ENCODE data around the gene DDX24.

DDX24 gene

GRCh38 chr14:94109915-94110250, 28.9 kb upstream of the DDX24 start:
- H3K4me1 Mint-ChIP-seq (ENCODE audit: low read depth), result peaks cover 12% of the 10 kb centered on the region
- no peaks in the 10 kb centered on the region for H3K36me3 Mint-ChIP-seq (ENCODE audit: low read depth)
- H3K9me3 Mint-ChIP-seq, result no peaks in the 10 kb centered on the region
- H3K27ac Mint-ChIP-seq, result no peak overlapping the region
- no peak overlapping the region for H3K4me3 Mint-ChIP-seq
- H3K27me3 Mint-ChIP-seq (ENCODE audit: low read depth), result peaks cover 6% of the 10 kb centered on the region

GRCh38 chr14:94104731-94105130, 23.7 kb upstream of the DDX24 start:
- Mint-ChIP-seq H3K27me3 (ENCODE audit: low read depth) (no peaks in the 10 kb centered on the region), H3K27ac (no peak overlapping the region), H3K9me3 (no peaks in the 10 kb centered on the region), H3K4me1 (ENCODE audit: low read depth) (peaks cover 2% of the 10 kb centered on the region), H3K4me3 (no peak overlapping the region), H3K36me3 (ENCODE audit: low read depth) (no peaks in the 10 kb centered on the region)

GRCh38 chr14:94103554-94104150, 22.6 kb upstream of the DDX24 start:
- no peaks in the 10 kb centered on the region for H3K27me3 Mint-ChIP-seq (ENCODE audit: low read depth)
- H3K36me3 Mint-ChIP-seq (ENCODE audit: low read depth), result no peaks in the 10 kb centered on the region
- H3K9me3 Mint-ChIP-seq, result no peaks in the 10 kb centered on the region
- peaks cover 2% of the 10 kb centered on the region for H3K4me1 Mint-ChIP-seq (ENCODE audit: low read depth)
- no peak overlapping the region for H3K27ac Mint-ChIP-seq
- H3K4me3 Mint-ChIP-seq, result no peak overlapping the region

- Mint-ChIP-seq H3K9me3 (no peaks in the 10 kb centered on the region), H3K27me3 (ENCODE audit: low read depth) (no peaks in the 10 kb centered on the region), H3K36me3 (ENCODE audit: low read depth) (peaks cover under 1% of the 10 kb centered on the region), H3K4me1 (ENCODE audit: low read depth) (peaks cover 2% of the 10 kb centered on the region), H3K27ac (no peak overlapping the region), H3K4me3 (no peak overlapping the region)
These were observed 21.9 kb upstream of the DDX24 start for GRCh38 chr14:94102768-94103482.

- Mint-ChIP-seq H3K36me3 (ENCODE audit: low read depth) (peaks cover 5% of the 10 kb centered on the region), H3K9me3 (no peaks in the 10 kb centered on the region), H3K27ac (no peak overlapping the region)
These were observed 20.7 kb upstream of the DDX24 start for GRCh38 chr14:94101748-94102147.

GRCh38 chr14:94100847-94101246, 19.8 kb upstream of the DDX24 start:
- H3K27me3 Mint-ChIP-seq (ENCODE audit: low read depth), result no peaks in the 10 kb centered on the region
- peaks cover 2% of the 10 kb centered on the region for H3K4me1 Mint-ChIP-seq (ENCODE audit: low read depth)
- no peaks in the 10 kb centered on the region for H3K9me3 Mint-ChIP-seq
- peaks cover 5% of the 10 kb centered on the region for H3K36me3 Mint-ChIP-seq (ENCODE audit: low read depth)
- no peak overlapping the region for H3K27ac Mint-ChIP-seq
- no peak overlapping the region for H3K4me3 Mint-ChIP-seq

More at GRCh38 chr14:94101748-94102147, 20.7 kb upstream of the DDX24 start:
- Mint-ChIP-seq H3K27me3 (ENCODE audit: low read depth) (no peaks in the 10 kb centered on the region), H3K4me3 (no peak overlapping the region), H3K4me1 (ENCODE audit: low read depth) (peaks cover 2% of the 10 kb centered on the region)

- Mint-ChIP-seq H3K27ac (no peak overlapping the region), H3K9me3 (no peaks in the 10 kb centered on the region), H3K4me1 (ENCODE audit: low read depth) (peaks cover 2% of the 10 kb centered on the region), H3K27me3 (ENCODE audit: low read depth) (no peaks in the 10 kb centered on the region), H3K36me3 (ENCODE audit: low read depth) (peaks cover 5% of the 10 kb centered on the region), H3K4me3 (no peak overlapping the region)
These were observed 18.0 kb upstream of the DDX24 start for GRCh38 chr14:94099006-94099405.

GRCh38 chr14:94098326-94098992, 17.5 kb upstream of the DDX24 start:
- Mint-ChIP-seq H3K27ac (no peak overlapping the region), H3K27me3 (ENCODE audit: low read depth) (no peaks in the 10 kb centered on the region), H3K4me3 (no peak overlapping the region), H3K36me3 (ENCODE audit: low read depth) (peaks cover 5% of the 10 kb centered on the region), H3K4me1 (ENCODE audit: low read depth) (peaks cover 2% of the 10 kb centered on the region), H3K9me3 (no peaks in the 10 kb centered on the region)

- Mint-ChIP-seq H3K27me3 (ENCODE audit: low read depth) (no peaks in the 10 kb centered on the region), H3K27ac (no peak overlapping the region), H3K4me3 (no peak overlapping the region), H3K4me1 (ENCODE audit: low read depth) (peaks cover 2% of the 10 kb centered on the region), H3K36me3 (ENCODE audit: low read depth) (peaks cover 5% of the 10 kb centered on the region), H3K9me3 (no peaks in the 10 kb centered on the region)
These were observed 16.1 kb upstream of the DDX24 start for GRCh38 chr14:94097091-94097490.

GRCh38 chr14:94093418-94093817, 12.4 kb upstream of the DDX24 start:
- Mint-ChIP-seq H3K9me3 (no peaks in the 10 kb centered on the region), H3K4me1 (ENCODE audit: low read depth) (no peaks in the 10 kb centered on the region), H3K36me3 (ENCODE audit: low read depth) (peaks cover 5% of the 10 kb centered on the region), H3K27me3 (ENCODE audit: low read depth) (no peaks in the 10 kb centered on the region), H3K27ac (no peak overlapping the region), H3K4me3 (no peak overlapping the region)

GRCh38 chr14:94089479-94089878, 8.5 kb upstream of the DDX24 start:
- H3K9me3 Mint-ChIP-seq, result no peaks in the 10 kb centered on the region
- no peak overlapping the region for H3K4me3 Mint-ChIP-seq
- no peaks in the 10 kb centered on the region for H3K4me1 Mint-ChIP-seq (ENCODE audit: low read depth)

GRCh38 chr14:94088516-94088915, 7.5 kb upstream of the DDX24 start:
- H3K9me3 Mint-ChIP-seq, result no peaks in the 10 kb centered on the region
- no peaks in the 10 kb centered on the region for H3K27me3 Mint-ChIP-seq (ENCODE audit: low read depth)
- no peak overlapping the region for H3K27ac Mint-ChIP-seq
- H3K4me3 Mint-ChIP-seq, result no peak overlapping the region
- no peaks in the 10 kb centered on the region for H3K4me1 Mint-ChIP-seq (ENCODE audit: low read depth)
- H3K36me3 Mint-ChIP-seq (ENCODE audit: low read depth), result peaks cover 7% of the 10 kb centered on the region

More at GRCh38 chr14:94089479-94089878, 8.5 kb upstream of the DDX24 start:
- H3K27ac Mint-ChIP-seq, result no peak overlapping the region
- no peaks in the 10 kb centered on the region for H3K27me3 Mint-ChIP-seq (ENCODE audit: low read depth)
- H3K36me3 Mint-ChIP-seq (ENCODE audit: low read depth), result peaks cover 5% of the 10 kb centered on the region

- Mint-ChIP-seq H3K4me1 (ENCODE audit: low read depth) (peaks cover 4% of the 10 kb centered on the region), H3K9me3 (no peaks in the 10 kb centered on the region), H3K27ac (no peak overlapping the region), H3K36me3 (ENCODE audit: low read depth) (peaks cover 9% of the 10 kb centered on the region), H3K4me3 (no peak overlapping the region), H3K27me3 (ENCODE audit: low read depth) (no peaks in the 10 kb centered on the region)
These were observed 6.9 kb upstream of the DDX24 start for GRCh38 chr14:94087891-94088290.

GRCh38 chr14:94081386-94081820, 401 bp upstream of the DDX24 start:
- Mint-ChIP-seq H3K36me3 (ENCODE audit: low read depth) (peaks cover 35% of the 10 kb centered on the region), H3K9me3 (no peaks in the 10 kb centered on the region), H3K27ac (peak overlapping the region; percentile 100), H3K27me3 (ENCODE audit: low read depth) (no peaks in the 10 kb centered on the region), H3K4me3 (peak overlapping the region; percentile 100), H3K4me1 (ENCODE audit: low read depth) (peaks cover 41% of the 10 kb centered on the region)
